BLaER1 treated with 17β-estradiol and CSF1 and Interleukin-3, amounts not matched to agents 10 nM and 100 nM (cell line): ENCODE data around the gene ANKH.
A peak's percentile ranks its signal among the peaks of the same experiment; 100 is the strongest.

Source experiments
- H3K27ac ChIP-seq, 11 experiments: shearing (Covaris generic); formaldehyde crosslinking; 2 replicates each; pipeline ENCODE4 v1.8.1; 2022
- H3K27me3 ChIP-seq, 11 experiments: shearing (Covaris generic); formaldehyde crosslinking; 2 replicates each; pipeline ENCODE4 v1.8.1; 2022
- H3K36me3 ChIP-seq, 11 experiments: shearing (Covaris generic); formaldehyde crosslinking; 2 replicates each; pipeline ENCODE4 v1.8.1; 2022
- H3K4me1 ChIP-seq, 10 experiments: shearing (Covaris generic); formaldehyde crosslinking; 2 replicates each; pipeline ENCODE4 v1.8.1; 2022
- H3K4me2 ChIP-seq, 11 experiments: shearing (Covaris generic); formaldehyde crosslinking; 2 replicates each; pipeline ENCODE4 v1.8.1; 2022
- H3K4me3 ChIP-seq, 10 experiments: shearing (Covaris generic); formaldehyde crosslinking; 2 replicates each; pipeline ENCODE4 v1.8.1; 2022
- H3K9ac ChIP-seq, 11 experiments: shearing (Covaris generic); formaldehyde crosslinking; 2 replicates each; pipeline ENCODE4 v1.8.1; 2022
- H3K9me3 ChIP-seq, 11 experiments: shearing (Covaris generic); formaldehyde crosslinking; replicated peaks in 1 of 11; 2 replicates each; pipeline ENCODE4 v1.8.1; 2022
- H4K20me1 ChIP-seq, 11 experiments: shearing (Covaris generic); formaldehyde crosslinking; 2 replicates each; pipeline ENCODE4 v1.8.1; 2022
- Cebpa-rat ChIP-seq, 11 experiments: shearing (Covaris generic); IDR thresholded peaks; 2 replicates each; pipeline ENCODE4 v1.8.1; 2022

The ANKH gene

DNA sequence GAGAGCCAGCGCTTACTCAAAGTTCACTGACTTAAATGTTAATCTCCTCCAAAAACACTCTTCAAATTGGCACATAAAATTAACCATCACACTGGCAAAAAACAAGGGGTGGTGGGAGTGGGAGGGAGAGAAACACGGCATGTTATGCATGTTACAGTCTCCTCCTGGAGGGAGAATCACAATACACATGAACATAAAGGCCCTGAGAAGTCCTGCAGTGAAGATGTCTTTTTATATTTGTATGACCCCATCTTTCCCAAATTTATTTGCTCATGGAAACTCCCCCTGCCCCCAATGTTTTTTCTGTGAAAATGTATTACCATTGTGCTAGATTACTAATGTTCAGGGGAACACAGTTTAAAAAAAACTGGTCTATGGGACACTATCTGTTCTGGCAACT is 37.8 kb upstream of the ANKH start:
- Histone ChIP-seq H4K20me1 (no peaks in the 10 kb centered on the region), H3K27ac (no peak overlapping the region), H3K4me3 (no peak overlapping the region), H3K27me3 (no peaks in the 10 kb centered on the region), H3K9ac (no peak overlapping the region), H3K36me3 (no peaks in the 10 kb centered on the region), H3K9me3 (peaks cover 0 to 10% (median 0%) of the 10 kb centered on the region in 11 experiments; a peak in 5 of 22 replicates), H3K4me2 (no peak overlapping the region), H3K4me1 (peaks cover 0 to 4% (median 3%) of the 10 kb centered on the region in 10 experiments; a peak in 7 of 20 replicates)
- TF ChIP-seq Cebpa-rat (IDR thresholded peaks at IDR 0.05): no peak

GRCh38 chr5:14908172-14908571 is 36.6 kb upstream of the ANKH start:
- H3K9ac ChIP-seq: no peak overlapping the region
- H3K27me3 ChIP-seq: no peaks in the 10 kb centered on the region
- H3K36me3 ChIP-seq: no peaks in the 10 kb centered on the region
- no peak overlapping the region for H3K4me3 ChIP-seq
- no peak for TF ChIP-seq Cebpa-rat (IDR thresholded peaks at IDR 0.05)
- H3K4me2 ChIP-seq: no peak overlapping the region
- peaks cover 0 to 6% (median 4%) of the 10 kb centered on the region in 10 experiments; a peak in 7 of 20 replicates for H3K4me1 ChIP-seq
- H4K20me1 ChIP-seq: no peaks in the 10 kb centered on the region
- no peaks in the 10 kb centered on the region for H3K9me3 ChIP-seq
- H3K27ac ChIP-seq: no peak overlapping the region

DNA sequence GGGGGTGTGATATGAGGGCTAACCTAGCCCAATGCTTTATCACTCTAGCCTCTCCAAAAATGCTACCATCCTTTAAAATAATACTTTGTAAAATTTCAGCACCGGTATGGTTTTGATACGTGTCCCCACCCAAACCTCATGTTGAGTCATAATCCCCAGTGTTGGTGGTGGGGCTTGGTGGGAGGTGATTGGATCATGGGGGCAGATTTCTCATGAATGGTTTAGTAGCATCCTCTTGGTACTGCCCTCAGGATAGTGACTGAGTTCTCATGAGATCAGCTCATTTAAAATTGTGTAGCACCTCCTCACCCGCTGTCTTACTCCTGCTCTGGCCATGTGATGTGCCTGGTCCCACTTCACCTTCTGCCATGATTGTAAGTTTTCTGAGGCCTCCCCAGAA is 35.0 kb upstream of the ANKH start:
- H3K9me3 ChIP-seq: no peaks in the 10 kb centered on the region

GRCh38 chr5:14902826-14903560 is 31.4 kb upstream of the ANKH start:
- H3K27ac ChIP-seq: no peak overlapping the region
- H4K20me1 ChIP-seq: no peaks in the 10 kb centered on the region
- H3K9ac ChIP-seq: no peak overlapping the region
- no peak overlapping the region for H3K4me2 ChIP-seq
- no peaks in the 10 kb centered on the region for H3K36me3 ChIP-seq
- no peaks in the 10 kb centered on the region for H3K9me3 ChIP-seq
- peaks cover 0 to 14% (median 5%) of the 10 kb centered on the region in 10 experiments; a peak in 13 of 20 replicates for H3K4me1 ChIP-seq
- H3K4me3 ChIP-seq: no peak overlapping the region
- no peaks in the 10 kb centered on the region for H3K27me3 ChIP-seq
- TF ChIP-seq Cebpa-rat (IDR thresholded peaks at IDR 0.05): no peak

More for the DNA sequence above, 35.0 kb upstream of the ANKH start:
- Histone ChIP-seq H3K4me3 (no peak overlapping the region), H3K27me3 (no peaks in the 10 kb centered on the region), H3K4me1 (peaks cover 0 to 6% (median 4%) of the 10 kb centered on the region in 10 experiments; a peak in 10 of 20 replicates), H3K36me3 (no peaks in the 10 kb centered on the region), H3K27ac (no peak overlapping the region), H3K9ac (no peak overlapping the region), H4K20me1 (no peaks in the 10 kb centered on the region), H3K4me2 (no peak overlapping the region)
- TF ChIP-seq Cebpa-rat (IDR thresholded peaks at IDR 0.05): no peak

- Histone ChIP-seq H3K4me1 (peaks cover 0 to 14% (median 5%) of the 10 kb centered on the region in 10 experiments; a peak in 13 of 20 replicates), H3K9me3 (no peaks in the 10 kb centered on the region), H3K27ac (no peak overlapping the region; a peak in 1 of 22 replicates), H3K9ac (no peak overlapping the region), H3K4me2 (peak overlapping the region in 2 of 11 experiments; percentile 0 to 59; a peak in 2 of 22 replicates), H3K4me3 (no peak overlapping the region), H3K27me3 (no peaks in the 10 kb centered on the region), H3K36me3 (no peaks in the 10 kb centered on the region), H4K20me1 (no peaks in the 10 kb centered on the region)
- TF ChIP-seq Cebpa-rat (IDR thresholded peaks at IDR 0.05): no peak
Observed at GRCh38 chr5:14901462-14902051, 30.0 kb upstream of the ANKH start.

DNA sequence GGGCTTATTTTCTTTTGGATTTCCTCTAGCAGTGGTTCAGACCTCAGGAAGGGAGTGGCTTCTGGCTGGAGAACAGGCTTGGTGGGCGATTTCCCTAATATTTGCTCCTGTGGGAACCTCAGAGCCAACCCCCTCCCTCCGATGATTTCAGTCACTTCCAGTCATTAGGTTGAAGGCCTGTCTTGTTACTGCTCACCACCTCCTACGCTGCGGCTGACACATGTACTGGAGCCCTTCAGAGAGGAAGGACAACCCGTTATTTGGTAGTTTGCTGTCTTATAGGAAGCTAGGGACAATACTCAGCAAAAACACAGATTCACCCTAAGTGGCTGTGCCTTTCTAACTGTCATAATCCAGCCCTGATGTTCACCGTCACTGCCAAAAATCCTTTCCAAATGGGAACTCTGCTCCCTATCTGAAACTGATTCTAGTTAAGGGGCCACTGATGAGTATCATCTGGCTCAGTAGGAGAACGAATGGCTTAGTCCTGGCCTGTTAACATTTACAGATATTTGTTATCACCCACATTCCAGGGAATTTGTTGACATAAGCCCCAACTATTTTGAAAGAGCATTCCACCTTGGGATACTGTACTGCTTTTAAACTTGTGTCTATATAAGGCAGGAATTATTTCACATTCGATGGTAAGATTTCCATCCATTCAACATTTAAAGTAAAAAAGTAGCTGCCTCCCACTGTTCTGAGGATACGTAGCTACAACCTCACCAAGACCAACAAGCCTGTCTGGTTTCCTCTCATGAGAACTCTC is 29.3 kb upstream of the ANKH start:
- H3K4me1 ChIP-seq: peaks cover 0 to 14% (median 5%) of the 10 kb centered on the region in 10 experiments; a peak in 13 of 20 replicates
- H3K4me3 ChIP-seq: no peak overlapping the region
- H3K27me3 ChIP-seq: no peaks in the 10 kb centered on the region
- H4K20me1 ChIP-seq: no peaks in the 10 kb centered on the region
- H3K27ac ChIP-seq: peak overlapping the region in 1 of 11 experiments; percentile 22; a peak in 1 of 22 replicates
- no peak overlapping the region for H3K9ac ChIP-seq
- no peaks in the 10 kb centered on the region for H3K36me3 ChIP-seq
- no peak for TF ChIP-seq Cebpa-rat (IDR thresholded peaks at IDR 0.05)
- H3K4me2 ChIP-seq: peak overlapping the region in 3 of 11 experiments; percentile 32 to 59 (median 38); a peak in 6 of 22 replicates
- no peaks in the 10 kb centered on the region for H3K9me3 ChIP-seq

- Histone ChIP-seq H4K20me1 (no peaks in the 10 kb centered on the region), H3K36me3 (no peaks in the 10 kb centered on the region), H3K4me3 (no peak overlapping the region), H3K9ac (no peak overlapping the region), H3K4me2 (no peak overlapping the region), H3K27me3 (no peaks in the 10 kb centered on the region), H3K9me3 (no peaks in the 10 kb centered on the region), H3K27ac (no peak overlapping the region), H3K4me1 (peaks cover 0 to 10% (median 0%) of the 10 kb centered on the region in 10 experiments; a peak in 6 of 20 replicates)
- no peak for TF ChIP-seq Cebpa-rat (IDR thresholded peaks at IDR 0.05)
Observed at GRCh38 chr5:14896131-14896530, 24.6 kb upstream of the ANKH start.

- H3K36me3 ChIP-seq: no peaks in the 10 kb centered on the region
- H3K27ac ChIP-seq: no peak overlapping the region
- no peak for TF ChIP-seq Cebpa-rat (IDR thresholded peaks at IDR 0.05)
- no peaks in the 10 kb centered on the region for H4K20me1 ChIP-seq
- no peaks in the 10 kb centered on the region for H3K27me3 ChIP-seq
- no peak overlapping the region for H3K9ac ChIP-seq
- H3K4me1 ChIP-seq: peaks cover 0 to 9% (median 0%) of the 10 kb centered on the region in 10 experiments; a peak in 2 of 20 replicates
- H3K4me2 ChIP-seq: no peak overlapping the region
- no peaks in the 10 kb centered on the region for H3K9me3 ChIP-seq
- H3K4me3 ChIP-seq: no peak overlapping the region
Observed at GRCh38 chr5:14895301-14895700, 23.7 kb upstream of the ANKH start.

GRCh38 chr5:14894748-14895147 is 23.2 kb upstream of the ANKH start:
- H4K20me1 ChIP-seq: no peaks in the 10 kb centered on the region
- no peak for TF ChIP-seq Cebpa-rat (IDR thresholded peaks at IDR 0.05)
- H3K9ac ChIP-seq: no peak overlapping the region
- no peak overlapping the region for H3K4me3 ChIP-seq
- H3K9me3 ChIP-seq: no peaks in the 10 kb centered on the region
- no peak overlapping the region for H3K27ac ChIP-seq
- no peak overlapping the region for H3K4me2 ChIP-seq
- H3K4me1 ChIP-seq: peaks cover 0 to 9% (median 0%) of the 10 kb centered on the region in 10 experiments; a peak in 2 of 20 replicates
- H3K27me3 ChIP-seq: no peaks in the 10 kb centered on the region
- H3K36me3 ChIP-seq: no peaks in the 10 kb centered on the region
